ENCODE results near the gene POLN.

- TF ChIP-seq ZNF138 (CRISPR knock-in tag; conservative IDR thresholded peaks at IDR 0.05) (no peak), ATF6 (CRISPR knock-in tag; IDR thresholded peaks at IDR 0.05) (no peak), CBFB (CRISPR knock-in tag; IDR thresholded peaks at IDR 0.05; ENCODE audit: low read depth) (no peak), ETV6 (CRISPR knock-in tag; IDR thresholded peaks at IDR 0.05) (no peak)
Observed at GRCh38 chr4:2284934-2285612, 43.2 kb upstream of the POLN start.

Measured in WTC11 (cell line).